HCT116 (cell line): ENCODE measurements around the gene SLC66A2.

Experiments
- CEBPB ChIP-seq: IDR thresholded peaks from 2 replicates; pipeline ENCODE4 v1.6.1; 2012; ENCODE audit warnings: low read depth
- CTCF ChIP-seq, 3 experiments: fragments of 200-600 bp in 1 of 3; sonication (generic) in 1 of 3; IDR thresholded peaks in 2 of 3; conservative IDR thresholded peaks in 1 of 3; 2 replicates each; pipeline ENCODE4 v1.5.1; 2012 to 2017; ENCODE audit warnings: low read depth in 2 of 3, low read length in 2 of 3, antibody characterized with exemption in 1 of 3, borderline replicate concordance in 1 of 3, control low read depth in 1 of 3, mild to moderate bottlenecking in 1 of 3, mixed read lengths in 1 of 3, mixed run types in 1 of 3, moderate library complexity in 1 of 3; ENCODE audit not compliant: insufficient read depth in 1 of 3
- EZH2 ChIP-seq: fragments of 200-600 bp; sonication (generic); IDR thresholded peaks from 2 replicates; pipeline ENCODE4 v1.6.1; 2017; ENCODE audit warnings: antibody characterized with exemption, mixed run types
- EZH2phosphoT487 ChIP-seq: fragments of 200-600 bp; IDR thresholded peaks from 2 replicates; pipeline ENCODE4 v1.6.1; 2018; ENCODE audit warnings: antibody characterized with exemption, borderline replicate concordance
- FOSL1 ChIP-seq: IDR thresholded peaks from 2 replicates; pipeline ENCODE4 v1.6.1; 2012; ENCODE audit warnings: low read depth
- MAX ChIP-seq: IDR thresholded peaks from 2 replicates; pipeline ENCODE4 v1.6.1; 2012
- POLR2A ChIP-seq: IDR thresholded peaks from 2 replicates; pipeline ENCODE4 v1.7.0; 2011; ENCODE audit warnings: borderline replicate concordance; ENCODE audit not compliant: insufficient read depth, insufficient read length; ENCODE audit errors: extremely low read depth
- POLR2AphosphoS5 ChIP-seq: IDR thresholded peaks from 2 replicates; pipeline ENCODE4 v1.6.1; 2011; ENCODE audit warnings: mild to moderate bottlenecking, low read depth, low read length, moderate library complexity
- SRF ChIP-seq: IDR thresholded peaks from 2 replicates; pipeline ENCODE4 v1.6.1; 2012; ENCODE audit warnings: low read depth
- ZNF274 ChIP-seq: fragments of 200-500 bp; sonication (Bioruptor generic); IDR thresholded peaks from 2 replicates; pipeline ENCODE4 v1.6.1; 2014; ENCODE audit warnings: mild to moderate bottlenecking, low read depth, low read length, inconsistent platforms
- TF ChIP-seq, protein P1 (sequence below): IDR thresholded peaks from 2 replicates; pipeline ENCODE4 v1.6.1; 2012; ENCODE audit warnings: low read depth

DNA sequence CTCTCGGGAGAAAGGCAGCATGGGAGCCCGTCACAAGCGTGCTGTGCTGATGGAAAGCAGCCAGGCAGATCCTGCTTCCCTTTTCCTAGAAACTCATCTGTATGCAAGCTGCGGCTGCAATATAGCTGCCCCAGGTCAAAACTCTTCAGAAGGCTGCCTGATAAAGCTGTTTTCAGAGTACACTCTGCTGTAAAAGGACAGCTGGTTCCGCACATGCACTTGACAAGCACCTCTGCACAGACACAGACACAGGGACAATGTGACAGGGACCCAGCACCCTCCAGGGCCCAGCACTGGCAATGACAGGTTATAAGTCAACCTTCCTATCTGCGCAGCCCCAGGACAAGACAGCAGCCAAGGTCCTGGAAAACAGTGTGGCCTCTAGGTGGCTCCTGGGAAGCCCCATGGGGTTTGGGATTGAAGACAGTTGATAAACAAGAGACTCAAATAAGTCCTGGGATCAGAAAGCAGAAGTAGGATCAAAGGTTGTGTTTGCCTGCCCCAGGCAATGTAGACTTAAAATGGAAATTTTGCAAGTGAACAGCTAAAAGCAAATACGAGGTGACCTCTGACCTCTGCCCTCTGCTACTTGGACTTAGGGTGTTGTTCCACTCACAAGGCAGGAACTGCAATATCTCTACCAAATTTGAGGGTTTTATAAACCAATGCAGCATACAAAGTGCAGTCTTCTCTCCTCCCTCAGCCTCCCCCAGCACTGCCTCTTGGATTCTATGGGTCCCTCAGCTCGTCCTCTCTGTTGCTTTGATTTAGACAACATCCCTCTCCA lies 16.9 kb downstream of the SLC66A2 start:
- TF ChIP-seq MAX (no peak), EZH2phosphoT487 (no peak), POLR2AphosphoS5 (no peak), POLR2A (no peak), SRF (no peak), CTCF (IDR thresholded peaks at IDR 0.05 in 2 of 3, conservative IDR thresholded peaks at IDR 0.05 in 1 of 3; ENCODE audit: borderline replicate concordance in 1 of 3, insufficient read depth in 1 of 3, low read depth in 2 of 3, low read length in 2 of 3) (no peak), ZNF274 (no peak), FOSL1 (no peak), CEBPB (no peak), EZH2 (no peak)
- TF ChIP-seq, protein P1, sequence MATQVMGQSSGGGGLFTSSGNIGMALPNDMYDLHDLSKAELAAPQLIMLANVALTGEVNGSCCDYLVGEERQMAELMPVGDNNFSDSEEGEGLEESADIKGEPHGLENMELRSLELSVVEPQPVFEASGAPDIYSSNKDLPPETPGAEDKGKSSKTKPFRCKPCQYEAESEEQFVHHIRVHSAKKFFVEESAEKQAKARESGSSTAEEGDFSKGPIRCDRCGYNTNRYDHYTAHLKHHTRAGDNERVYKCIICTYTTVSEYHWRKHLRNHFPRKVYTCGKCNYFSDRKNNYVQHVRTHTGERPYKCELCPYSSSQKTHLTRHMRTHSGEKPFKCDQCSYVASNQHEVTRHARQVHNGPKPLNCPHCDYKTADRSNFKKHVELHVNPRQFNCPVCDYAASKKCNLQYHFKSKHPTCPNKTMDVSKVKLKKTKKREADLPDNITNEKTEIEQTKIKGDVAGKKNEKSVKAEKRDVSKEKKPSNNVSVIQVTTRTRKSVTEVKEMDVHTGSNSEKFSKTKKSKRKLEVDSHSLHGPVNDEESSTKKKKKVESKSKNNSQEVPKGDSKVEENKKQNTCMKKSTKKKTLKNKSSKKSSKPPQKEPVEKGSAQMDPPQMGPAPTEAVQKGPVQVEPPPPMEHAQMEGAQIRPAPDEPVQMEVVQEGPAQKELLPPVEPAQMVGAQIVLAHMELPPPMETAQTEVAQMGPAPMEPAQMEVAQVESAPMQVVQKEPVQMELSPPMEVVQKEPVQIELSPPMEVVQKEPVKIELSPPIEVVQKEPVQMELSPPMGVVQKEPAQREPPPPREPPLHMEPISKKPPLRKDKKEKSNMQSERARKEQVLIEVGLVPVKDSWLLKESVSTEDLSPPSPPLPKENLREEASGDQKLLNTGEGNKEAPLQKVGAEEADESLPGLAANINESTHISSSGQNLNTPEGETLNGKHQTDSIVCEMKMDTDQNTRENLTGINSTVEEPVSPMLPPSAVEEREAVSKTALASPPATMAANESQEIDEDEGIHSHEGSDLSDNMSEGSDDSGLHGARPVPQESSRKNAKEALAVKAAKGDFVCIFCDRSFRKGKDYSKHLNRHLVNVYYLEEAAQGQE = no peak
